Loucy (cell line): Measurements from ENCODE around the gene NCDN.

Source experiments
- H2AFZ ChIP-seq: fragments of 200-600 bp; sonication (generic); 2 replicates; pipeline ENCODE4 v1.6.0; 2016; ENCODE audit warnings: antibody characterized with exemption, mild to moderate bottlenecking, low read length, moderate library complexity
- H3F3A ChIP-seq: fragments of 200-600 bp; 2 replicates; pipeline ENCODE4 v1.6.0; 2016; ENCODE audit warnings: antibody characterized with exemption, low read depth, mild to moderate bottlenecking
- H3K27me3 ChIP-seq: fragments of 200-600 bp; sonication (generic); 2 replicates; pipeline ENCODE4 v1.6.1; 2014; ENCODE audit warnings: low read length, mild to moderate bottlenecking; ENCODE audit not compliant: insufficient read depth, poor library complexity, severe bottlenecking
- H3K36me3 ChIP-seq: fragments of 200-600 bp; sonication (generic); 2 replicates; pipeline ENCODE4 v1.6.1; 2016; ENCODE audit warnings: low read length; ENCODE audit not compliant: insufficient read depth
- H3K4me1 ChIP-seq: fragments of 200-600 bp; sonication (generic); 2 replicates; pipeline ENCODE4 v1.5.1; 2014; ENCODE audit warnings: low read length, mild to moderate bottlenecking; ENCODE audit not compliant: insufficient read depth, poor library complexity, severe bottlenecking
- H3K4me2 ChIP-seq: fragments of 200-600 bp; sonication (generic); 2 replicates; pipeline ENCODE4 v1.6.0; 2014; ENCODE audit warnings: antibody characterized with exemption, low read length, low read depth, mild to moderate bottlenecking; ENCODE audit not compliant: poor library complexity, severe bottlenecking
- H3K4me3 ChIP-seq: fragments of 200-600 bp; sonication (generic); 2 replicates; pipeline ENCODE4 v1.5.1; 2014; ENCODE audit warnings: low read length, mild to moderate bottlenecking, mixed read lengths; ENCODE audit not compliant: poor library complexity, severe bottlenecking
- H3K79me2 ChIP-seq: fragments of 200-600 bp; sonication (generic); 2 replicates; pipeline ENCODE4 v1.6.1; 2014; ENCODE audit warnings: low read length; ENCODE audit not compliant: insufficient read depth
- H3K9ac ChIP-seq: fragments of 200-600 bp; sonication (generic); 2 replicates; pipeline ENCODE4 v1.6.0; 2014; ENCODE audit warnings: mild to moderate bottlenecking, low read depth, low read length, moderate library complexity; ENCODE audit not compliant: poor library complexity, severe bottlenecking
- H3K9me2 ChIP-seq: fragments of 200-600 bp; sonication (generic); replicated peaks from 2 replicates; pipeline ENCODE4 v1.6.1; 2016; ENCODE audit warnings: low read depth, low read length, mixed read lengths
- H3K9me3 ChIP-seq: fragments of 200-600 bp; sonication (generic); 2 replicates; pipeline ENCODE4 v1.6.1; 2014; ENCODE audit warnings: mild to moderate bottlenecking, antibody characterized with exemption, low read length, low read depth; ENCODE audit not compliant: insufficient read depth
- H4K20me1 ChIP-seq: fragments of 200-600 bp; sonication (generic); 2 replicates; pipeline ENCODE4 v1.6.0; 2014; ENCODE audit warnings: antibody characterized with exemption, low read length, mild to moderate bottlenecking; ENCODE audit not compliant: insufficient read depth, poor library complexity, severe bottlenecking
- EZH2phosphoT487 ChIP-seq: fragments of 200-600 bp; IDR thresholded peaks from 2 replicates; pipeline ENCODE4 v1.6.1; 2018; ENCODE audit warnings: antibody characterized with exemption, mild to moderate bottlenecking, moderate library complexity, borderline replicate concordance
- TF ChIP-seq, protein P1 (sequence below): fragments of 200-600 bp; sonication (generic); conservative IDR thresholded peaks from 2 replicates; pipeline ENCODE4 v1.5.1; 2014; ENCODE audit warnings: mild to moderate bottlenecking, antibody characterized with exemption, low read length

The NCDN gene

GRCh38 chr1:35603941-35604340, 46.3 kb downstream of the NCDN start:
- TF ChIP-seq, protein P1, sequence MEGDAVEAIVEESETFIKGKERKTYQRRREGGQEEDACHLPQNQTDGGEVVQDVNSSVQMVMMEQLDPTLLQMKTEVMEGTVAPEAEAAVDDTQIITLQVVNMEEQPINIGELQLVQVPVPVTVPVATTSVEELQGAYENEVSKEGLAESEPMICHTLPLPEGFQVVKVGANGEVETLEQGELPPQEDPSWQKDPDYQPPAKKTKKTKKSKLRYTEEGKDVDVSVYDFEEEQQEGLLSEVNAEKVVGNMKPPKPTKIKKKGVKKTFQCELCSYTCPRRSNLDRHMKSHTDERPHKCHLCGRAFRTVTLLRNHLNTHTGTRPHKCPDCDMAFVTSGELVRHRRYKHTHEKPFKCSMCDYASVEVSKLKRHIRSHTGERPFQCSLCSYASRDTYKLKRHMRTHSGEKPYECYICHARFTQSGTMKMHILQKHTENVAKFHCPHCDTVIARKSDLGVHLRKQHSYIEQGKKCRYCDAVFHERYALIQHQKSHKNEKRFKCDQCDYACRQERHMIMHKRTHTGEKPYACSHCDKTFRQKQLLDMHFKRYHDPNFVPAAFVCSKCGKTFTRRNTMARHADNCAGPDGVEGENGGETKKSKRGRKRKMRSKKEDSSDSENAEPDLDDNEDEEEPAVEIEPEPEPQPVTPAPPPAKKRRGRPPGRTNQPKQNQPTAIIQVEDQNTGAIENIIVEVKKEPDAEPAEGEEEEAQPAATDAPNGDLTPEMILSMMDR = no peak
- TF ChIP-seq EZH2phosphoT487 = no peak
- no peak overlapping the region for H3K4me2 ChIP-seq
- H3K36me3 ChIP-seq = peaks cover 88% of the 10 kb centered on the region
- no peaks in the 10 kb centered on the region for H3K27me3 ChIP-seq
- H3K79me2 ChIP-seq = peaks cover 13% of the 10 kb centered on the region
- H4K20me1 ChIP-seq = no peaks in the 10 kb centered on the region
- no peak overlapping the region for H3K9ac ChIP-seq
- H3K4me1 ChIP-seq = no peaks in the 10 kb centered on the region
- H3K9me2 ChIP-seq = no peaks in the 10 kb centered on the region
- H2AFZ ChIP-seq = no peak overlapping the region
- H3K4me3 ChIP-seq = no peak overlapping the region
- H3F3A ChIP-seq = no peaks in the 10 kb centered on the region
- H3K9me3 ChIP-seq = no peaks in the 10 kb centered on the region

- Histone ChIP-seq H3K27me3 (no peaks in the 10 kb centered on the region), H3K36me3 (peaks cover 95% of the 10 kb centered on the region), H3K79me2 (peaks cover 13% of the 10 kb centered on the region), H3K9ac (no peak overlapping the region), H3K4me3 (no peak overlapping the region), H3K9me2 (no peaks in the 10 kb centered on the region), H3K4me2 (no peak overlapping the region), H2AFZ (no peak overlapping the region), H3K9me3 (no peaks in the 10 kb centered on the region), H3K4me1 (no peaks in the 10 kb centered on the region), H3F3A (no peaks in the 10 kb centered on the region), H4K20me1 (no peaks in the 10 kb centered on the region)
- TF ChIP-seq EZH2phosphoT487 = no peak
- TF ChIP-seq, protein P1 = no peak
These were observed 47.7 kb downstream of the NCDN start for GRCh38 chr1:35605071-35605866.

DNA sequence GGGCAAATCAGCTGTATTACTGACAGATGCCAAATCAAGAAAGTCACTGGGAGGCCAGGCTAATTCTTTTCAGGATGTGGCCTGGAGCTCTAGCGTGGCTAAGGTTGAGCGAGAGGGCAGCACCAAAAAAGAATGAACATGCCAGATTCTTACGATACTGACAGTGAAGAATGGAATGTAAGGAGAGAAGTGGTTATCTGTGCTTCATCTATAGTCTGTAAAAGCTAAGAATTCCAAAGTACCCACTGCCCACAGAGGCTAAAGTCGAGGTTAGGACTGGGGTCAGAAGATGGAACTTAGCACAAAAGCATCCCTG, 48.2 kb downstream of the NCDN start:
- no peaks in the 10 kb centered on the region for H3K27me3 ChIP-seq
- H3K4me2 ChIP-seq = no peak overlapping the region
- no peaks in the 10 kb centered on the region for H3F3A ChIP-seq
- no peaks in the 10 kb centered on the region for H3K9me2 ChIP-seq
- no peak overlapping the region for H2AFZ ChIP-seq
- H3K9ac ChIP-seq = no peak overlapping the region
- peaks cover 92% of the 10 kb centered on the region for H3K36me3 ChIP-seq
- no peak overlapping the region for H3K4me3 ChIP-seq
- no peaks in the 10 kb centered on the region for H4K20me1 ChIP-seq
- H3K79me2 ChIP-seq = peaks cover 13% of the 10 kb centered on the region
- H3K9me3 ChIP-seq = no peaks in the 10 kb centered on the region
- TF ChIP-seq, protein P1 = no peak
- TF ChIP-seq EZH2phosphoT487 = no peak
- no peaks in the 10 kb centered on the region for H3K4me1 ChIP-seq
